GM18519 (cell line): ENCODE results near the gene VWF.
"Not testable (repeated sequence)": the region's sequence is repeated elsewhere in the genome, so short reads cannot be mapped to it uniquely, and the experiment has no call there.

Experiments used
- ATAC-seq: cut with Tn5 transposase; IDR thresholded peaks from one replicate; pipeline ENCODE4 v1.9.1; 2021; ENCODE audit warnings: mild to moderate bottlenecking, moderate library complexity; ENCODE audit not compliant: unreplicated experiment, low FRiP score

The VWF gene

DNA sequence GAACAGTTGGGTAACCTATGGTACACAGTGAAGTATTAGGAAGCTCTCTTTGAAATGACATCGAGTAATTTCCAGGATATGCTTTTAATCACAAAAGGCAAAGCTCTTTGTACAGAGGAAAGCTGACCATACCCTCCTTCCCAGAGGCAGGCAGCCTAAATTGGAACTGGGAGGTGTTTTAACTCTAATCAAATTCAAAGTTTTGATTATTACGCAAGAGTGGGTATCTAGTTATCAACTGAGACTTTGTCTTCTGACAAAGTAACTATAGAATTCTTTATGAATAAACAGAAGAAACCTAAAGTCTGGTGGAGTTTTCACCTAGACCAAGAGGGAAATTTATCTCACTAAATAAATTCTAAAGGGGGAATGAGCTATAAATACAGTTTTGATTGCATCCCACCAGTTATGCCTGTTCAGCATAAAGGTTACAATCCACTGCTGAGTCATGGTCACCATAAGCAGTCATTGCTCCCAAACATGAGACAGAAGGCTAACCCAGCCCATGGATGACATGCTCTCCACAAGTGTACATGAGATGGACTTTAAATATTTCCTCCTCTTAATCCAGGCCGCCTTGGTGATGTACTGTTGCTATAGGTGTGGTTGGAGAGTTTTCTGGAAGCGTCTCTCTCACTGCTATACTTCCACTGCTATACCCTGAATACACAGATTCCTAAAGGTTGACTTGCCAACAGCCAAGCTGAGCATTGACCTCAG, 113.7 kb downstream of the VWF start:
- ATAC-seq: not testable (repeated sequence)

DNA sequence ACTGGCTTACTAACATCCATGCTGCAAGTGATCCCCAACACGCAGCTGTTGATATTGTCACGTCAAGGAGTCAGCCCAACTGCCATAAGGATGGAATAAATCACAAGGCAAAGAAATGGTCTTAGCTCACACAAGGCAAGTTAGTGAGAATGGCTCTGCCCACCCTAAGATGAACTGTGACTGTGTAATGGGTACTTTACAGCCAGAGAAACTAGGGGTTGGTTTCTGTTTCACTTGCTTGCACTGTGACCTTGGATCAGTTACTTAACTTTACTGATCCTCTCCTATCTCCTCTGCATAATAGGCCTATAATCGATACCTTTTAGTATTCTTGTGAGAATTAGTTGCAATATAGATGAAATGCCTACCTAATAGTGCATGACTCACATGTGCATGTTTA, 127.2 kb downstream of the VWF start:
- no peak for ATAC-seq

DNA sequence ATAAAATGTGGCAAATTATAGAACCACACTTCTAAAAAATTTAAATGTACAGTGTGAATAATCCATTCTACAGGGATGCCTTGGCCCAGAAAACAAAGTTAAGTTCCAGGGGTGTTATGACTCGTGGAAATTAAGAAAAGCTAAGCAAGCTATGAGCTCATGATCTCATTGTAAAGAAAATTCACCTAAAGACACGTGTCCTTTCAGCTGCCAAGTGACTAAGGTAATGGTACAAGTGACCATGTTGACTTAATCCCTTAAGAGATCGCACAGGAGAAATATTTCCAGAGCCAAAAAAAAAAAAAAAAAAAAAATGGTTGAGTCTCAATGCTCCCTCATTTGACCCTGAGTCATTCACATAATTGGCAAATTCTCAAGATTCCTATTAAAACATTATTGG, 128.0 kb downstream of the VWF start:
- ATAC-seq: no peak

DNA sequence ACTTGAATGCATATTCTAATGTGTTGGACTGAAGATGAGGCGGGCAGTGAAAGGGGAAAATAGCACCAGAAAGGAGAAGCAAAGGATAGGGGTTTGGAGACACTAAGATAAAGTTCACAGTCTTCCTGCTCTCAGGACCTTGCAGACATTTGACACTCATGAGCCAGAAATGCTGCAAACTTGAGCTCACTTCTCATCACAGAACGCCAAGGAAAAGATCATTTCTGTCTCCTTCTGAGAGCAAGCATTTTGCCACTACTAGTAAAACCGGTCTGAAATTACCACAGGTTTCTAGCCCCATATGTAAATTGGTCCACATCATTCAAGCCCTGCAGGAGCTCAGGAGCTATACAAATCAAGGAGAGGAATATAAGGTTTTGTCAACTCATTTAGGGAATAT, 134.8 kb downstream of the VWF start:
- no peak for ATAC-seq

DNA sequence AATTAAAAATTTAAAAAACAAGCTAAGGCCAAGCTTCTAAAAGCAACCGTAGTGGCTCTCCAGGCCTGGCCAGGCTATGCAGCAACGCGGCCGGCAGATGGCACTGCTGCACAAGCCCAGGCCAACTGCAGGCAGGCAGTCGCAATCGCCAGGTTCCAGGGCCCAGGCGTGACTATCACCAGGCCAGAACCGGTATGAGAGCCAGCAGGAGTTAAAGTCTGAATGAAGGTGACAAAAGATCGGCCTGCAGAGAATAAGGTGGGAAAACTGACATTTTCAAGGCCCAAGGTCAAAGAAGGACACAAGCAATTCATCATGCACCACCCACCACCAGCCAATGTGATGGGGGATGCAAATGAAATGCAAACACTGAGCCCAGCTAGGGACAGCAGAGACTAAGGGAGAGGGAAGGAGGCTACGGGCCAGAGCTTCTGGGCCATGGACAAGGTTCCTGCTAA, 135.8 kb downstream of the VWF start:
- ATAC-seq: no peak

DNA sequence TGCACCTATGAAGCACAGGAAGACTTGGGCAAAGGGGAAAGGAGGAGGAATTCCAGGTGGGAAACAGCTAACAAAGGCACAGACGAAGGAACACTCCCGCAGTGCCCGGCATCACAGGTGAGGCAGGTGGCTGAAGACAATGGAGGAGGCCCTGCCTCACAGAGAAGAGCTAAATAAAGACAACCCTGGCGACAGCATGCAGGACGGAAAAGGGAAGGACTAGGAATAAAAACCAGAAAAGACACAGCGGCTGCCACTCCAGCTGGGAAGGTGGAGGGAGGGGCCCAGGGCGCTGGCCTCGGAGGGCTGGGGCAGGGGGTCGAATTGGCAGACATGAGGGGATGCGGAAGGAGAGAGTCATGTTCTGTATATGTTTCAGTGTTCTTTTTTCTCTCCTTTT, 136.4 kb downstream of the VWF start:
- no peak for ATAC-seq

DNA sequence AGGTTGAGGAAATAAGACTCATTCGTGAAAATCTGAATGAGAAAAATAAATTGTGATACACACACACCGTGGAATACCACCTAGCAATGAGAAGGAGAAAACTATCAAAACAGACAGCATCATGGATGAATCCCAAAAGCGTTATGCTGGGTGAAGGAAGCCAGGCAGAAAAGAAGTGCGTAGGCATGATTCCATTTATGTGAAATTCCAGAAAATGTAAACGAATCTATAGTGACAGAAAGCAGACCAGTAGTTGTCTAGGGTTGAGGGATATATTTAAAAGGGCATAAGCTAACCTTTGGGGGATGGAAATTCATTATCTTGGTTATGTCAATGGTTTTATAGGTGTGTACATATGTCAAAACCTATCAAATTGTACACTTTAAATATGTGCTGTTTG, 136.9 kb downstream of the VWF start:
- ATAC-seq: no peak

DNA sequence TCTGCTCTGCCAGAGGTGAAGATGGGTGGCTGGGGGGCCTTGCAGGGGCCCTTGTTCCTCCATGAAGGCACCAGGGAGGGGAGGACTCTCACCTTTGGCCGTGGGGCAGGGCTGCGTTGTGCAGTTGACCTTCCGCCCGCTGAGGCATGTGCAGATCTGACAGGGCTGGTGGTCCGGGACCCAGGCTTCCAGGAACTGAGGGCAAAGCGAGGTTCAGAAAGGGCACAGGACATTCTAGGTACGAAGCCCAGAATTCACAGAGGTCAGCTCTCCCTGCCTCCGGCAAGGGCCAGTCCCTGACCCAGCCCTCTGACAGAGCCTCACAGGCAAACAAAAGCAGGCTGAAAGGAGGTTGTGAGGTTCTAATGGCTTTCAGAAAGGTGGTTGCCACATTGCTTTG, 139.0 kb downstream of the VWF start:
- ATAC-seq: no peak

DNA sequence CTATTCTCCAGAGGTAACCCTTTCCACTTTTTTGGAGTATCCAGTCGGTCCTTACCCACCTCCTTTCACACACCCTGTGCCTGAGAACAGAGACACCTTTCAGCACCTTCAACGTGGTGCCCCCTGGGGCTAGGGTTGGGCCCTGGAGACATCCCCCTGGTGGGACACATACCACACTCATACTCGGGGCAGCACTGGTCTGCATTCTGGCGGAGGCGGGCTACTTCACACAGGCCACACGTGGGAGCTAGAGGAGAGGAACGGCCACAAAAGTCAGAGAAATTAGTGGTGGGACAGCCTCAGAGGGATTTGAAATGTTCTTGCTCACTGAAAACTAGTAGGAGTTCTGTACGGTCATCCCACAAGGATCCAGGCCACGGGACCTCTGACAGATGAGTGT, 139.6 kb downstream of the VWF start:
- no peak for ATAC-seq

DNA sequence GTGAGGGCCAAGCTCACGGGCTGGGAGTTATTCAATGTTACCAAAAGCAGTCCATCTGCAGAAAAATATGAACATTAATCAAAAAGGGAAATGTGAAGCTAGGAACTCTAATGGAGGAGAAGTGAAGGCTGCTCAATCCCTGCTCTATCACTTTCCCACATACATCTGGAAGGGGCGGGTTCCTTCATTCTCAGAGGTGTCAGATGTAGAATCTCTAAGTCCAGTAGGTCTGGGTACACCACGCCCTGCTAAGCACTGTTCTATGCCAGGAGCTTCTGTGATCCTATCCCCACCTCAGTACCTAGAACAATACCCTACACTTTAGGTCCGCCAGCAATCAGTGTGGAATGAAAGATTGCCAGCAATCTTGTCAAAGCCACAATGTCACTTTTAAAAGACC, 142.4 kb downstream of the VWF start:
- ATAC-seq: no peak

DNA sequence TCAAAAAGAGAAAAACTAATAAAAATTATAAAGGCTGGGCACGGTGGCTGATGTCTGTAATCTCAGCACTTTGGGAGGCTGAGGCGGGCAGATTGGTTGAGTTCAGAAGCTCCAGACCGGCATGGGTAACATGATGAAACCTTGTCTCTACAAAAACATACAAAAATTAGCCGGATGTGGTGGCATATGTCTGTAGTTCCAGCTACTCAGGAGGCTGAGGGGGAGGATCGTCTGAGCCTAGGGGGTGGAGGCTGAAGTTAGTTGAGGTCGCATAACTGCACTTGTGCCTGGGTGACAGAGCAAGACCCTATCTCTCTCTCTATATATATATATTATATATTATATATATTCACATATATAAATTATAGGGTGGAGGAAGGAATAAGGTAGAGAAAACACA, 146.9 kb downstream of the VWF start:
- no peak for ATAC-seq

DNA sequence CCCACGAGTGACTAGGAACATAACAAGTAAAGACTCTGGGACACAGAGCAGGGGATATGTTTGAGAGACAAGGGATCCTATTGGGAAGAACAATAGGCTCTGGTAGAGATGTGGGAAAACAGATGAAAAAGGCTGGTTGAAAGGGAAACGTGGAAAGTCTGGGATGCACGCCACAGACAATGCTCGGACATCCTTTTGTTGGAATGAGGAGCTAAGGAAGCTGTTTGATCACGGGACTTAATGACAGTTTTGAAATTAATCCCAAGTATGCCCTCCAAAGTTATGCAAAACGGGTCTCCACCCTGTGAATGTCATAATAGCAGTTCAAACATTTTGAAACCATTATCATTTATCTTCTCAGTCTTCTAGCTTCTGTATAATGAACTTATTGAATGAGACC, 147.8 kb downstream of the VWF start:
- ATAC-seq: no peak

DNA sequence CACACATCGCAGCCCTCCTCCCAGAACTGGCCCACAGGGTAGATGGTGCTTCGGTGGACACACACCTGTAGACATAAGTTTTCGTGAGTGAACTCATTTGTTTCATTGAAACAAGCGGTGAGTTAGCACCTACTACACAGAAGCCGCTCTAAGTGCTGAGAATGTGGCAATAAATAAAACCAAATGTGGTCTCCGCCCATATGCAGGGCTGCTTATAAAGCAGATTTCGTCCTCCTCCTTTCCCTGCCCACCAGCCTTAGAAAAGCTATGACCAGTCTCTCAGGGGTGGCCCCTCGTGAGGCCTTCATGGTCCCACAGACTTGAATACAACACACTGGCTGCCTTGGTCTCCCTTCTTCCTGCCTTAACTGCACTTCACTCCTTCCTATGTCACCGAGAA, 148.3 kb downstream of the VWF start:
- ATAC-seq: no peak

DNA sequence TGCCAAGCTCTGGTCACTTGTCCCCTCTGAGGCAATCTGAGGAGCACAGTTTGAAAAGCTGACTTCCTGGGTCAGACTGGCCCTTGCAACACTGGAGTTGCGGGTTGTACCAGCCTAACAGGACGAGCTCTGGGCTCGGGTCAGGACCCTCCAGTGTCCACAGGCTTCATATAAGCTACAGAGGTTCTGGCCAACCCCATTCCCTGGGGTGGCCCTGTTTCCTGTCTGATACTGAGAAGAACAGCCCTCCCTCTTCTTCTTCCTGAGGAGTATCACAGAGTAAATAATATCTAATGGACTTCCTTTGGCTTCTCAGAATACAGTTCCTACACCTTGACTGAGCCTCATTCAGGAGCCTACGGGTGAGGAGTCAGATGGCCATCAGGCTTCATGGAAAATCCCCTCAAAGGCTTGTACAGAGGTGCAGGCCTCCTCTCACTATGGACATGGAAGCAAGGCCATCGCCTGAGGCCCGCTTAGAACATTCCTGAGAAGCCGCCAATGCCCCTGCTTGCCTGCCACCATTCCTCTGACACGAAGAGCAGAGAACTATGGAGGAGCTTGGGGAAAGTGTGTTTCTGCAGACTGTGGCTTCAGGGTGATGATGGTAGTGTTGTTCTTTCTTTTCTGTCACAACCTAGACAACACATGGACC, 150.9 kb downstream of the VWF start:
- ATAC-seq: no peak

DNA sequence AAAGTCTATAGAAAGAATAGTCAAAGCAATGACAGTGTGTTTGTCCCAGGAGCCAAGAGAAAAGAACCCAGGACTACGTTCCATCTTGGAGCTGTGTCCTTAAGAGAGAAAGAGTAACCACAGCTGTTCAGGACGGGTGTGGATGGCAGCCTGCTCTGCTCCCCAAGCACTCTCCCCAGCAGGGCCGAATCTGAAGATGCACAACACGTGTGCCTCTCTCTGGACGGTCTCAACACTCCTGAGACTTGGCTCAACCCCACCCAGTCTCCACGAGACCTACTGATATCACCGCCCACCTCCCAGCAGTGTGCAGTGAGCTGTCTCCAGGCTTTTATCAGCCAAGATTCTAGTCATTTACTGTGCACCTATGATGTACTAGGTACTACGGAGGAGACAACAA, 152.1 kb downstream of the VWF start:
- no peak for ATAC-seq

DNA sequence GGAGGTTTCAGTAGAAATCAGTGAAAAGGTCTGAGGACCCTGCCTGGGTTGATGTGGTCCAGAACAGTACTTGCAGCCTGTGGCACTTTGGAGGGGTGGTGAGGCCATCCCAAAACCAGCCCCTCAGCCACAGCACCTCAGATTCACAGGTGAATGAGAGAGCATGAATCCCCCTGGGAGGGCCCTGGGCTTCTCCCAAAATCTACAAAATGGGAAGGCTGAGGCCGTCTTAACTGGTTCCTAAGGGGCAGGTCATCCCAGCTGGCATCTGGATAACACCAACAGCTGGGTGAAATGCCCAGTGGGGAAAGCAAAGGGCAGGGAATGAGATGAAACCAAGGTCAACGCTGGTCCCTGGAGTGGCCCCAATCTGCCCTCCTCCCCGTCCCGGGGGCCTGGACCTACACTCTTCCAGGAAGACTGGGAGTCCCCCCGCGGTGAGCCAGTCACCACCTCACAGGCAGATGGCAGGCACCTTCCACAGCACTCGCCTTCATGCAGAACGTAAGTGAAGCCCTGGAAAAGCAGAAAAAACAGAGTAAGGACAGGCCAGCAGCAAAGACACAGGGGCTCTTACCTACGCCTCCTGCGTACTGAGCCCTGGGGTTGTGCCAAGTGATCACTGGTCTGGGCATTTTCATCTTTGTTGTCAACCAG, 153.1 kb downstream of the VWF start:
- no peak for ATAC-seq

DNA sequence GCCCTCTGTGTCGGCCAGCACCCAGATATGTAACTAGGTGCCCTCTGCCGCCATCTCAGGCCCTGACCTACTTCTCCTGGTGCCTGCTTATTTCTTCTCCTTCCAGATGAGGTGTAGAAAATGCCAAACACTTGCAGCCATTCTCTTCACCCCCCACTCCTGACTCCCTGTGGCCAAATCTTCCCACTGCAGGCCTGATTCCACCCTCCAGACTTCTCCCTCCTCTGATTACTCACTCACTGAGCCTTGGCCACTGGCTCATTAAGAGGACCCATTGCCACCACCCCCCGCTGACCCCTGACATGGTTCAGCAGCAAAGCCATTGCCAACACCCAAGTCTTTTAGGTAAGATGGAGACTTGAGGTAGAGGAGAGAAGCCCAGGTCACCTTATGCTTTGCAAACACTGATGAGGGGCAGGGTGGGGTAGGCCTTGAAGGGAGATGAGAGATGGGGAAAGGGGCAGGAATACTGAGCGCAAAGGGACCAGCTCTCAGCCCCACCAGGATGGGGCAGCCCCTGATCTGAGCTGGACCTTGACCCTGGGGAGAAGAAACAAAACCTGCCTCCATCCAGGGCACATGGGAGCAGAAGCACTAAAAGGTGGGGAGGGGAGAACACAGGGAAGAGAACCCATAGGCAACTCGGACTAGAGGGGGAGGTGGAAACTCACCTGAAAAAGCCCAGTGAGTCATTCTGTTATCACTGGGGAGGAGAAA, 154.3 kb downstream of the VWF start:
- no peak for ATAC-seq

DNA sequence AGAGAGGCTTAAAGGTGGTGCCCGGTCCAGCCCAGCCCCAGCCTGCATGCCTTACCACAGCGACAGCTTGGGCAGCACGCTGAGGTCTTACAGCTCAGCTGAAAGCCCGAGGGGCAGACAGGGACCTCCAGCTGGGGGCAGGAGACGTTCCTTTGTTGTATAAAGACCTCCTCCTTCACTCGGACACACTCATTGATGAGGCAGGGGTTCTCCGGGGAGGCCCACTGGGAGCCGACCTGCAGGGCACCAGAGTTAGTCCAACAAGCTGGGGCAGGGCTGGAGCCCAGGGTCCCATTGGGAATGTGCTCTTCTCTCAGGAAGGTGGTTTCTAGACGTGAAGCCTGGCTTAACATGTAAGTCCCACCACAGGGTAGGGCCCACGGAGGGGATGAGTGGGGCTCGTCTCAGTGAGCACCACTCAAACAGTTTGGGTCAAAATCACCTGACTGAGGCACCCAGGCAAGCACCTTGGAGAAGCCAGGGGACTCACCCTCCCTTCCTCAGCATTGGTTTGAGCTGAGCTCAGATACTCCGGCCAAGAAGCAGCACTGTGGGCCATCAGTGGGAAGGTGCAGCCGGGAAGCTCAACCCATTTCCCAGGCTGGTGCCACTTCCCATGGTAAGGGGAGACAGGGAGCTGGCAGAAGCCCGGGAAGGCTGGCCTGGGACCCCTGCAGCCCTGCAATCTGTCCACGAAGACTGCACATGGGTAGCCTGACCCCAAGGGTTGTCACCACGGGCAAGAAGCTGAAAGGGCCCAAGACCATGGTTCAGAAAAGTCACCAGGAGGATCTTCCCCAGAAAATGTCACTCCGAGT, 155.1 kb downstream of the VWF start:
- ATAC-seq: no peak

DNA sequence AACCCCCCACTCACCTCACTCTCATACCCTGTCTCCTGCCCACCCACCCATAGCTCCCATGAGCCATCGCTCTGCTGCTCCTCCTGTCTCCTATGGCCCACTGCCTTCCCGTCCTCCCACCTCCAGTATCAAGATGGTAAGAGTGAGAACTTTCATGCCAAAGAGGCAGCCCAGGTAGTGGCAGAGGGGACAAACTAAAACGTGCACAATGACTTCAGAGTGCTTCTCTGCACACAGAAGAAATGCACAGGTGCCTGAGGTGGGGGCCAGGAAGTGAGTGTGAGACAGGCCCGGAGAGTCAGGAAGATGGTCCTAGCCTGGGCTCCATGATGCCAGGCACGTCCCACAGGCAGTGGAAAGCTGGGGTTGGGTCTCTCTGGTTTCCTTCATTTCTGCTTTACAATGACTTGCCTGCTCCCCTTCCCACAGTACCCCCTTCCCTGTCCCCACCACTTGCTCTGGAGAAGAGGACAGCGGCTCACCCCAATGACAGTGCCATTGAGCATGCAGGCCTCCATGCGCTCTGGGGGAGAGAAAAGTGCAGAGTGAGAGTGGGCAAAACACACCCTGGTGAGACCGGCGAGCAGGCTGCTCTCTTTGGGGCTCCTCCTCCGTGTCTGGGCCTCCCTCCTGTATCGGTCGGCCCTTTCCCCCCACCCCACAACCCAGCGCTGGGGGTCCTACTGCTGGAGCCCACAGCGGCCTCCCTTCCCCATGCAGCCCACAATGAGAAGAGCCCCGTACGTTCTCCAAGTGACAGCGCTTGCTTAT, 156.6 kb downstream of the VWF start:
- ATAC-seq: no peak
